ENCODE results near the gene CNGA4. TPM values are rescaled to one million over a fixed set of nuclear protein-coding genes. Genes with fewer than 3 reads are reported as not detected.

Gene CNGA4
- total RNA-seq, 4 donors from 2014 or later = 0.38 TPM; not detected in 3

- no peaks in the 10 kb centered on the region for H3K9me3 ChIP-seq
- no peak within 1 kb of the TSS for H3K4me3 ChIP-seq
- peaks cover 0 to 4% (median 0%) of the 10 kb centered on the region in 3 donors for H3K36me3 ChIP-seq
- no peak for DNase-seq
- H3K4me1 ChIP-seq = no peaks in the 10 kb centered on the region
- no peak for TF ChIP-seq POLR2A (IDR thresholded peaks at IDR 0.05)
- no peak for TF ChIP-seq CTCF (IDR thresholded peaks at IDR 0.05)
- H3K27ac ChIP-seq = no peak within 1 kb of the TSS
- WGBS, 2 donors = 86 to 100% methylated on average over 2 of the region's 5 CpGs
- H3K27me3 ChIP-seq = no peaks in the 10 kb centered on the region
- intact Hi-C loops (cut with DNase I) = no loop called here
Measured at GRCh38 chr11:6199174-6199810, 39.6 kb upstream of the CNGA4 start, which contains the start of gene OR52W1. OR52W1 (plus strand) TSS chr11:6199224; CDS start chr11:6199224, 0 bp downstream.

GRCh38 chr11:6200975-6201374, 37.9 kb upstream of the CNGA4 start:
- no peak overlapping the region for H3K4me3 ChIP-seq
- no peaks in the 10 kb centered on the region for H3K9me3 ChIP-seq
- DNase-seq = no peak
- H3K4me1 ChIP-seq = no peaks in the 10 kb centered on the region
- no peak overlapping the region for H3K27ac ChIP-seq
- peaks cover 0 to 21% (median 0%) of the 10 kb centered on the region in 3 donors for H3K36me3 ChIP-seq
- intact Hi-C loops (cut with DNase I) = no loop called here
- WGBS, 2 donors = 54 to 62% methylated on average over 4 of the region's 4 CpGs
- TF ChIP-seq CTCF (IDR thresholded peaks at IDR 0.05) (no peak), POLR2A (IDR thresholded peaks at IDR 0.05) (no peak)
- H3K27me3 ChIP-seq = no peaks in the 10 kb centered on the region

DNA sequence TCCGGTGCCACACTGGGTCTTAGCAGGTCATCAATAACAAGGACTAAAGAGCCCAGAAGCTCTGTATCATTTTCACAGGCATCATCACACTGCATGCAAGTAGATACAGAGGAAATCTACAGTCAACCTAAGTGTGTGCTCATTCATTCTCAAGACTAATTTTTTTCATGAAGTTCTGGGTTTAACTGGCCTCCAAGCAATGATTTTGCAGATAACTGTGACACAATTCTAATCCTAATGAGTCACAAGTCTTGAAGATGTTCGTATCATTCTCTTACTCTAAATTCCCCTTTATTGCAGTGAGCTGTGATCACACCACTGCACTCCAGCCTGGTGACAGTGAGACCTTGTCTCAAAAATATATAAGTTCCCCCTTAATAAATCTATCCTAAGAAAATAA, 37.4 kb upstream of the CNGA4 start:
- Histone ChIP-seq H3K36me3 (peaks cover 0 to 25% (median 0%) of the 10 kb centered on the region in 3 donors), H3K4me1 (no peaks in the 10 kb centered on the region), H3K9me3 (no peaks in the 10 kb centered on the region), H3K27ac (no peak overlapping the region), H3K4me3 (no peak overlapping the region), H3K27me3 (no peaks in the 10 kb centered on the region)
- WGBS, 2 donors = 45 to 55% methylated on average over 2 of the region's 2 CpGs
- intact Hi-C loops (cut with DNase I) = no loop called here
- no peak for DNase-seq
- TF ChIP-seq CTCF (IDR thresholded peaks at IDR 0.05) (no peak), POLR2A (IDR thresholded peaks at IDR 0.05) (no peak)

DNA sequence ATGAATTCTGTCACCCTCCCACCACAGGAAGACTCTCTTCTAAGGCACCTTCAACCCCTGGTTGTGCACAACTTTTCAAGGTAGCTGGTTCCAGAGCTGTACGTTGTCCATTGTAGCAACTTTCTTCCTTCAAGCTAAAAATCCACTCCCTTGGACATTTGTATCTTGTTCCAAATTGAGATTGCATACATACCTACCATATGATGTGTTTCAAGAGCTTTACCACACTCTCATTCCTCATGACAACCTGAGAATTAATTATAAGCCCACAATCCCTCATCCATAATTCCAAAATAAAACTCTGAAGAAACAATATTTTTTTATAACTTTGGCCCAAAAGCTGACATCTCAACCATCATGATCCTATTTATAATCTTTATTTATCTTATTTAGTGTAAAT, 36.8 kb upstream of the CNGA4 start:
- no peaks in the 10 kb centered on the region for H3K27me3 ChIP-seq
- intact Hi-C loops (cut with DNase I) = no loop called here
- no peak for DNase-seq
- no peak overlapping the region for H3K4me3 ChIP-seq
- H3K9me3 ChIP-seq = no peaks in the 10 kb centered on the region
- no peaks in the 10 kb centered on the region for H3K4me1 ChIP-seq
- 71 to 91% methylated on average over 1 of the region's 1 CpG for WGBS, 2 donors
- H3K36me3 ChIP-seq = peaks cover 0 to 31% (median 0%) of the 10 kb centered on the region in 3 donors
- TF ChIP-seq CTCF (IDR thresholded peaks at IDR 0.05) = no peak
- no peak for TF ChIP-seq POLR2A (IDR thresholded peaks at IDR 0.05)
- H3K27ac ChIP-seq = no peak overlapping the region

GRCh38 chr11:6203327-6203726, 35.6 kb upstream of the CNGA4 start:
- no peak for DNase-seq
- 43 to 47% methylated on average over 3 of the region's 3 CpGs for WGBS, 2 donors
- Histone ChIP-seq H3K9me3 (no peaks in the 10 kb centered on the region), H3K4me3 (no peak overlapping the region), H3K36me3 (peaks cover 0 to 44% (median 0%) of the 10 kb centered on the region in 3 donors), H3K4me1 (no peaks in the 10 kb centered on the region), H3K27ac (no peak overlapping the region), H3K27me3 (no peaks in the 10 kb centered on the region)
- TF ChIP-seq CTCF (IDR thresholded peaks at IDR 0.05) = no peak
- no peak for TF ChIP-seq POLR2A (IDR thresholded peaks at IDR 0.05)
- intact Hi-C loops (cut with DNase I) = no loop called here
